ENCODE data around the gene SGF29.
"Not testable (repeated sequence)": the region's sequence is repeated elsewhere in the genome, so short reads cannot be mapped to it uniquely, and the experiment has no call there.

The SGF29 gene

GRCh38 chr16:28532940-28533647, 20.6 kb upstream of the SGF29 start:
- no peak for DNase-seq (ENCODE audit: low spot score)

GRCh38 chr16:28534542-28535373, 19.0 kb upstream of the SGF29 start:
- DNase-seq (ENCODE audit: low spot score) = no peak

- no peak for DNase-seq (ENCODE audit: low spot score)
Measured at GRCh38 chr16:28537076-28537475, 16.6 kb upstream of the SGF29 start.

GRCh38 chr16:28537964-28538732, 15.6 kb upstream of the SGF29 start:
- DNase-seq (ENCODE audit: low spot score) = no peak

GRCh38 chr16:28538733-28539596, 14.8 kb upstream of the SGF29 start, which contains the start of gene NUPR1:
NUPR1 (minus strand) TSS chr16:28538974; CDS start chr16:28538907, 67 bp downstream.
- DNase-seq (ENCODE audit: low spot score) = peak; percentile 63

GRCh38 chr16:28540346-28540745, 13.4 kb upstream of the SGF29 start:
- no peak for DNase-seq (ENCODE audit: low spot score)

GRCh38 chr16:28542646-28543045, 11.1 kb upstream of the SGF29 start:
- no peak for DNase-seq (ENCODE audit: low spot score)

GRCh38 chr16:28543072-28543471, 10.6 kb upstream of the SGF29 start:
- no peak for DNase-seq (ENCODE audit: low spot score)

GRCh38 chr16:28544998-28545397, 8.7 kb upstream of the SGF29 start:
- DNase-seq (ENCODE audit: low spot score) = no peak

- not testable (repeated sequence) for DNase-seq (ENCODE audit: low spot score)
Measured at GRCh38 chr16:28545964-28546363, 7.8 kb upstream of the SGF29 start.

- DNase-seq (ENCODE audit: low spot score) = no peak
Measured at GRCh38 chr16:28546626-28547025, 7.1 kb upstream of the SGF29 start.

GRCh38 chr16:28548306-28548802, 5.4 kb upstream of the SGF29 start:
- DNase-seq (ENCODE audit: low spot score) = no peak

- DNase-seq (ENCODE audit: low spot score) = no peak
Measured at GRCh38 chr16:28549301-28549899, 4.3 kb upstream of the SGF29 start.

GRCh38 chr16:28554634-28555423, 1.1 kb downstream of the SGF29 start:
- no peak for DNase-seq (ENCODE audit: low spot score)

GRCh38 chr16:28555561-28555960, 1.8 kb downstream of the SGF29 start:
- DNase-seq (ENCODE audit: low spot score) = no peak

GRCh38 chr16:28556914-28557320, 3.2 kb downstream of the SGF29 start:
- peak; percentile 77 for DNase-seq (ENCODE audit: low spot score)

GRCh38 chr16:28558456-28558855, 4.7 kb downstream of the SGF29 start:
- no peak for DNase-seq (ENCODE audit: low spot score)

- DNase-seq (ENCODE audit: low spot score) = no peak
Measured at GRCh38 chr16:28561557-28562187, 8.0 kb downstream of the SGF29 start.

- no peak for DNase-seq (ENCODE audit: low spot score)
Measured at GRCh38 chr16:28562199-28562598, 8.5 kb downstream of the SGF29 start.

GRCh38 chr16:28563218-28563617, 9.5 kb downstream of the SGF29 start:
- no peak for DNase-seq (ENCODE audit: low spot score)

Measured in COLO829 (cell line).